Body of pancreas (tissue), 4 donors: ENCODE measurements around the gene PES1. TPM values are rescaled to one million over a fixed set of nuclear protein-coding genes. Genes with fewer than 3 reads are reported as not detected.
A peak's percentile ranks its signal among the peaks of the same experiment; 100 is the strongest.
"Not testable (repeated sequence)": the region's sequence is repeated elsewhere in the genome, so short reads cannot be mapped to it uniquely, and the experiment has no call there.

ENCODE experiments used
- ATAC-seq: fragments of 150-250 bp; one replicate; pipeline ENCODE4 v1.9.1; 2016
- DNase-seq, 4 donors: peaks; one replicate each; pipeline ENCODE4 v3.0.0-alpha.2; 2019
- H3K27ac ChIP-seq, 4 donors: fragments of 200-600 bp; sonication (generic); 1 replicate in 3 of 4; 2 replicates in 1 of 4; pipeline versions ENCODE4 v1.5.1 to v1.6.1; 2016 to 2019; ENCODE audit warnings: mild to moderate bottlenecking in 1 of 4, mixed read lengths in 1 of 4, moderate library complexity in 1 of 4
- H3K27me3 ChIP-seq, 2 donors: fragments of 200-600 bp; sonication (generic); one replicate each; pipeline ENCODE4 v1.6.0; 2016; ENCODE audit warnings: mild to moderate bottlenecking in 1 of 2
- H3K36me3 ChIP-seq, 2 donors: fragments of 200-600 bp; sonication (generic); replicated peaks in 1 of 2; 2 replicates each; pipeline ENCODE4 v1.5.1; 2016; ENCODE audit warnings: low read depth in 2 of 2; ENCODE audit not compliant: insufficient read depth in 1 of 2
- H3K4me1 ChIP-seq: fragments of 200-600 bp; sonication (generic); one replicate; pipeline ENCODE4 v1.6.0; 2016
- H3K4me3 ChIP-seq, 2 donors: fragments of 200-600 bp; sonication (generic); 1 replicate in 1 of 2; 2 replicates in 1 of 2; pipeline ENCODE4 v1.5.1; 2016 to 2019
- H3K9me3 ChIP-seq, 3 donors: fragments of 200-600 bp; sonication (generic); 1 replicate in 2 of 3; 2 replicates in 1 of 3; pipeline ENCODE4 v1.5.1; 2016
- CTCF ChIP-seq, 7 experiments: fragments of 450-650 bp in 4 of 7; fragments of 200-600 bp in 3 of 7; sonication (generic) in 3 of 7; IDR thresholded peaks; one replicate each; pipeline ENCODE4 v1.5.1; 2016 to 2019; ENCODE audit warnings: antibody characterized with exemption in 7 of 7
- POLR2A ChIP-seq, 3 donors: fragments of 450-650 bp; IDR thresholded peaks; one replicate each; pipeline ENCODE4 v1.6.1; 2016; ENCODE audit warnings: antibody characterized with exemption in 3 of 3, mild to moderate bottlenecking in 2 of 3
- WGBS, 2 donors: methylation state at CpG; one replicate each; pipeline ENCODE4 v1.1.5; 2017; 5-methylcytosine and 5-hydroxymethylcytosine counted together
- intact Hi-C: fragments of 100-400 bp; cut with DNase I; formaldehyde crosslinking; loops from one replicate; pipeline ENCODE4 v1.15.1; 2023
- total RNA-seq, 2 donors: library from RNA; depleted of rRNA; stranded (reverse); fragments of >200 nt; gene quantifications; one replicate each; pipeline ENCODE4 v1.1.0, GENCODE V29; 2016

Gene PES1
- total RNA-seq, 2 donors from 2014 or later, result 45.5 to 50.1 TPM

GRCh38 chr22:30596199-30596598 is 4.5 kb upstream of the PES1 start:
- no peak for DNase-seq
- Histone ChIP-seq H3K36me3 (no peaks in the 10 kb centered on the region), H3K27me3 (no peaks in the 10 kb centered on the region), H3K4me1 (peaks cover 29% of the 10 kb centered on the region), H3K4me3 (no peak overlapping the region), H3K27ac (peak overlapping the region in 1 of 4 donors; percentile 56), H3K9me3 (no peaks in the 10 kb centered on the region)
- intact Hi-C loops, result no loop called here
- WGBS, 2 donors, result 13 to 22% methylated on average over 2 of the region's 2 CpGs
- ATAC-seq, result no peak
- TF ChIP-seq CTCF (IDR thresholded peaks at IDR 0.05), result no peak
- no peak for TF ChIP-seq POLR2A (IDR thresholded peaks at IDR 0.05)

DNA sequence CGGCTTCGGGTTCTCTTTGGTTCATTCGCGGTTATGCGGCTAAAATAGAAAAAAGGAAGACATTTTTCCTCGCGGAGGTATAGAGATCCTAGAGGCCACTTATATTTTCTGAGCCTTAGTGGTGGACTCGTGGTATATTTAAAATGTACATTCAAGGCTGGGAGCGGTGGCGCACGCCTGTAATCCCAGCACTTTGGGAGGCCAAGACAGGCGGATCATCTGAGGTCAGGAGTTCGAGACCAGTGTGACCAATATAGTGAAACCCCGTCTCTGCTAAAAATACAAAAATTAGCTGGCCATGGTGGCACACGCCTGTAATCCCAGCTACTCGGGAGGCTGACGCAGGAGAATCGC is 627 bp upstream of the PES1 start:
- H3K9me3 ChIP-seq, ATAC-seq, DNase-seq, H3K27me3 ChIP-seq, H3K4me3 ChIP-seq, intact Hi-C loops: not testable (repeated sequence)
- Histone ChIP-seq H3K4me1 (peaks cover 38% of the 10 kb centered on the region), H3K27ac (peak overlapping the region in 2 of 4 donors; percentile 79 to 89), H3K36me3 (peaks cover 8 to 15% of the 10 kb centered on the region in 2 donors)
- 23 to 28% methylated on average over 18 of the region's 18 CpGs for WGBS, 2 donors
- peak in 1 of 7 experiments; percentile 8 for TF ChIP-seq CTCF (IDR thresholded peaks at IDR 0.05)

GRCh38 chr22:30591191-30591587 is 521 bp downstream of the PES1 start:
- Histone ChIP-seq H3K9me3 (no peaks in the 10 kb centered on the region), H3K27me3 (no peaks in the 10 kb centered on the region), H3K4me1 (peaks cover 28% of the 10 kb centered on the region), H3K4me3 (peak overlapping the region; percentile 48 to 54), H3K36me3 (peaks cover 14 to 26% of the 10 kb centered on the region in 2 donors), H3K27ac (peak overlapping the region; percentile 79 to 93 (median 86))
- intact Hi-C loops, result no loop called here
- WGBS, 2 donors, result 2% methylated on average over 14 of the region's 14 CpGs
- ATAC-seq (no peak), DNase-seq (no peak)
- TF ChIP-seq POLR2A (IDR thresholded peaks at IDR 0.05) (no peak), CTCF (IDR thresholded peaks at IDR 0.05) (no peak)

DNA sequence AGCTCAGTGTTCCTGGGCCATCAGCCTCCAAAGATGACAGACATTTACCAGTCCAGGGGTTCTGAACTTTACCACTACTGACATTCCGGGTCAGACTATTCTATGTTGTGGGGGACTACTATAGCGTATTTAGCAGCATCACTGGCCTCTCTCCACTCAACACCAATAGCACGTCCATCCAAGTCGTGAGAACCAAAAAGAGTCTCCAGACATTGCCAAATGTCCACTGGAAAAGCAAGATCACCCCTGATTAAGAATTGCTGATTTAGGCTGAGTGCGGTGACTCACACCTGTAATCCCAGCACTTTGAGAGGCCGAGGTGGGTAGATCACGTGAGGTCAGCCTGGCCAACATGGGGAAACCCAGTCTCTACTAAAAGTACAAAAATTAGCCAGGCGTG is 5.3 kb downstream of the PES1 start:
- ATAC-seq (no peak), DNase-seq (no peak)
- no peaks in the 10 kb centered on the region for H3K9me3 ChIP-seq
- no peaks in the 10 kb centered on the region for H3K27me3 ChIP-seq
- intact Hi-C loops, result no loop called here
- TF ChIP-seq POLR2A (IDR thresholded peaks at IDR 0.05) (no peak), CTCF (IDR thresholded peaks at IDR 0.05) (no peak)
- peaks cover 21 to 56% of the 10 kb centered on the region in 2 donors for H3K36me3 ChIP-seq
- H3K4me1 ChIP-seq, result peaks cover 10% of the 10 kb centered on the region
- H3K27ac ChIP-seq, result no peak overlapping the region
- WGBS, 2 donors, result 91 to 95% methylated on average over 6 to 8 of the region's 8 CpGs
- no peak overlapping the region for H3K4me3 ChIP-seq

- 90 to 91% methylated on average over 8 to 15 of the region's 15 CpGs for WGBS, 2 donors
- Histone ChIP-seq H3K27ac (no peak overlapping the region), H3K4me3 (no peak overlapping the region), H3K9me3 (no peaks in the 10 kb centered on the region), H3K4me1 (no peaks in the 10 kb centered on the region), H3K27me3 (no peaks in the 10 kb centered on the region), H3K36me3 (peaks cover 32 to 72% of the 10 kb centered on the region in 2 donors)
- intact Hi-C loops, result no loop called here
- ATAC-seq, result no peak
- no peak for DNase-seq
- TF ChIP-seq POLR2A (IDR thresholded peaks at IDR 0.05) (no peak), CTCF (IDR thresholded peaks at IDR 0.05) (no peak)
Measured at GRCh38 chr22:30584441-30584840, 7.3 kb downstream of the PES1 start.
